ENCODE data around the gene PGC. TPM values are rescaled to one million over a fixed set of nuclear protein-coding genes. Genes with fewer than 3 reads are reported as not detected.

PGC gene
- 0.18 TPM for total RNA-seq

DNA sequence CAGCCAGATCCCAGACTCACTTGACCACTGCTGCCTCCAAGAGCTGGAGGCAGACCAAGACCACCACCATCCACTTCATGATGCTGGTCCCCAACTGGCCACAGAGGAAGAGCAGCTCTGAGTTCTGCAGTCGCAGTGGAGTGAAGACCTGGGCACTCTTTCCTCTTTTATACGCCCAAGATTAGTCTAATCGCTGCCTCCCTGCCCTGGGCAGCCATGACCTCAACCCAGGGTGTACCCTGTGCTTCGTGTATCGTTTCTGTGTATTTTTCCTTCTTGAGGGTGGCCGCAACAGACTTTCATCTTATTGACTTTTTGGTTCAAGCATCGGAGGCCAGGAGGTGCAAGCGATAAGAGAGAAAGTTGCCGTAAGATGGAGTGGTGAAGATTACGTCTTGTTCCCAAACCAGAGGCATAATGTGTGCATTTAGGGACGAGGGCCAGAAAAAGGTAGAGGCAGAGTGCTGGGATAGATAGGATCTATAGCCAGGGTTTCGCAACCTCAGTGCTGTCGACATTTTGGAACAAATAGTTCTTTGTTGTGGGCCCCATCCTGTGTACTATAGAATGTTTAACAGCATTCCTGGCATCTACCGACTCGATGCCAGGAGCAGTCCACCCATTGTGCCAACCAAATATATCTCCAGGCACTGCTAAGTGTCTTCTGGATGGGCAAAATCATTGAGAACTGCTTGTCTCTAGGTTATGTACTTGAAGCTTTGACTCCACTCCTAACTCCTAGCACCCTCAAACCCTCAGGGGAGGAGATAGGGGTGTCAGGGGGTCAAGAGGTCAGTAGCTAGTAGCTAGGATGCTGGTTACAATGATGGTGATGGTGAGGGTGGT lies at the start of gene PGC:
Gene PGC, minus strand, starts transcription at position 142 of the 846 bp plus-strand sequence. Its CDS starts 63 bp downstream, at position 79.

GRCh38 chr6:41787219-41787917 lies 40.2 kb upstream of the PGC start, which contains the start of gene TOMM6:
Gene TOMM6, plus strand, starts transcription at chr6:41787694. Its CDS starts 4 bp downstream, at chr6:41787698.

GRCh38 chr6:41780551-41781365 lies 33.6 kb upstream of the PGC start, which contains the start of gene PRICKLE4:
Gene PRICKLE4, plus strand, starts transcription at chr6:41780782. Its CDS starts 2,692 bp downstream, at chr6:41783474.

GRCh38 chr6:41779788-41780550 lies 32.8 kb upstream of the PGC start, which contains the start of gene FRS3:
Gene FRS3, minus strand, starts transcription at chr6:41779900. Its CDS starts 2,913 bp downstream, at chr6:41776987.

DNA sequence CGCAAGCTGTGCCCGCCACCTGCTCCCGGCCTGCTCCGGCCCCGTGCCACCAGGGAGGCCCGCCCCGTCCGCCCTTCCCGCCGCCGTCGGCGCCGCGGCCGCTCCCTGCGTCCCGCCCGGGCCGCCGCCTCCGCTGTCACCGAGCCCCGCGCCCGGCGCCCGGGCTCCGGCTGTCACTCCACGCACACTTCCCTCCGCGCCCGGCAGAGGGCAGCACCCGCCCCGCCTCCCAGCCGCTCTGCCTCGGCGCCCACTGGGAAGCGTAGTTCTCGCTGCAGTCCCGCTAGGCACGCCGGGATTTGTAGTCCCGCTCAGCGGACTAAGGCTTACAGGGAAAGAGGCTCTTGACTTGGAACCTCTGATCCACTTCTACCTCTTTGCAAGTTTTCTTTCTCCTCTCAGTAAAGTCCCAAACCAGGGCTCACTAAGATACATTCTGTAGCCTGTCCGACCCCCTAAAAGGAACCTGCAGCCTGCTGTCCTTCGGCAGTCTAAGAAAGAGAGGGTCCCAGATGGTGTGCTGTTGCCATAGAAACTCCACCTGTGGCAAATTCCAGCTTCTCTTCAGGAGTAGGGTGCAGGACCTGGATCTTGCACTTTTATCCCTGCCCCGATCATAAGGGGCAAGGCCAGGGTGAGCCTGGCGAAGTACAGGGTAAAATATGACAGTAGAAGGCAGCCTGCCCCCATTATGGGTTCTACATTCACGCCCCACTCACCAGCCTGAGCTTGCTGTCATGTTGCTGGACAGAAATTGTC lies 11.6 kb downstream of the PGC start, which contains the start of gene TFEB:
Gene TFEB, minus strand, starts transcription at position 182 of the 759 bp plus-strand sequence. CDS start 44,395 bp downstream, outside the sequence.

Small RNA genes lying within 50 kb of the gene (small RNA-seq; reads per million reads assigned to genes)
- gene AL365205.2 (ENCODE audit: low replicate concordance) (not detected), gene AL365205.3 (ENCODE audit: low replicate concordance) (not detected)

Other genes with a start within 250 kb of the PGC start
- 11.0 TPM for gene FOXP4, start 201.0 kb downstream of the PGC start, total RNA-seq
- 45.7 TPM for gene MDFI, start 108.9 kb downstream of the PGC start, total RNA-seq
- 18.3 TPM for gene TFEB, start 11.8 kb downstream of the PGC start, total RNA-seq
- gene FRS3, start 32.5 kb upstream of the PGC start, total RNA-seq, result 5.3 TPM
- 3.2 TPM for gene PRICKLE4, start 33.4 kb upstream of the PGC start, total RNA-seq
- gene TOMM6, start 40.3 kb upstream of the PGC start, total RNA-seq, result 68.5 TPM
- gene USP49, start 148.0 kb upstream of the PGC start, total RNA-seq, result 9.1 TPM
- gene MED20, start 173.7 kb upstream of the PGC start, total RNA-seq, result 27.2 TPM
- 18.3 TPM for gene BYSL, start 174.1 kb upstream of the PGC start, total RNA-seq
- gene CCND3, start 194.4 kb upstream of the PGC start, total RNA-seq, result 31.2 TPM

Measured in metanephros (tissue), 2 donors.